Skeletal muscle tissue (tissue), 4 donors: ENCODE measurements around the gene USH1C. TPM values are rescaled to one million over a fixed set of nuclear protein-coding genes. Genes with fewer than 3 reads are reported as not detected.

Experiments
- H3K27ac ChIP-seq: one replicate; pipeline ENCODE4 v1.7.0; 2013; ENCODE audit warnings: mild to moderate bottlenecking, low read depth, low read length, inconsistent platforms
- H3K27me3 ChIP-seq, 3 donors: one replicate each; pipeline ENCODE4 v1.7.0; 2013; ENCODE audit warnings: low read length in 3 of 3; ENCODE audit not compliant: control insufficient read depth in 3 of 3, insufficient read depth in 3 of 3
- H3K36me3 ChIP-seq, 3 donors: one replicate each; pipeline ENCODE4 v1.7.0; 2013; ENCODE audit warnings: low read length in 3 of 3; ENCODE audit not compliant: control insufficient read depth in 3 of 3, insufficient read depth in 3 of 3
- H3K4me1 ChIP-seq, 3 donors: one replicate each; pipeline ENCODE4 v1.7.0; 2013; ENCODE audit warnings: low read length in 3 of 3, mild to moderate bottlenecking in 3 of 3; ENCODE audit not compliant: control insufficient read depth in 3 of 3, insufficient read depth in 3 of 3
- H3K4me3 ChIP-seq, 3 donors: one replicate each; pipeline ENCODE4 v1.7.0; 2013; ENCODE audit warnings: low read length in 3 of 3
- H3K9ac ChIP-seq, 3 donors: one replicate each; pipeline ENCODE4 v1.7.0; 2013; ENCODE audit warnings: low read length in 3 of 3, mild to moderate bottlenecking in 3 of 3, moderate library complexity in 2 of 3, low read depth in 1 of 3
- H3K9me3 ChIP-seq, 3 donors: one replicate each; pipeline ENCODE4 v1.7.0; 2013; ENCODE audit warnings: low read length in 3 of 3; ENCODE audit not compliant: control insufficient read depth in 3 of 3
- total RNA-seq: library from RNA; depleted of rRNA; stranded (reverse); fragments of >200 nt; gene quantifications from one replicate; pipeline ENCODE4 v1.2.3, GENCODE V29; 2014
- donor health status: Osteomylitis.

The USH1C gene
- total RNA-seq, 1 donor from 2014 or later, result not detected

DNA sequence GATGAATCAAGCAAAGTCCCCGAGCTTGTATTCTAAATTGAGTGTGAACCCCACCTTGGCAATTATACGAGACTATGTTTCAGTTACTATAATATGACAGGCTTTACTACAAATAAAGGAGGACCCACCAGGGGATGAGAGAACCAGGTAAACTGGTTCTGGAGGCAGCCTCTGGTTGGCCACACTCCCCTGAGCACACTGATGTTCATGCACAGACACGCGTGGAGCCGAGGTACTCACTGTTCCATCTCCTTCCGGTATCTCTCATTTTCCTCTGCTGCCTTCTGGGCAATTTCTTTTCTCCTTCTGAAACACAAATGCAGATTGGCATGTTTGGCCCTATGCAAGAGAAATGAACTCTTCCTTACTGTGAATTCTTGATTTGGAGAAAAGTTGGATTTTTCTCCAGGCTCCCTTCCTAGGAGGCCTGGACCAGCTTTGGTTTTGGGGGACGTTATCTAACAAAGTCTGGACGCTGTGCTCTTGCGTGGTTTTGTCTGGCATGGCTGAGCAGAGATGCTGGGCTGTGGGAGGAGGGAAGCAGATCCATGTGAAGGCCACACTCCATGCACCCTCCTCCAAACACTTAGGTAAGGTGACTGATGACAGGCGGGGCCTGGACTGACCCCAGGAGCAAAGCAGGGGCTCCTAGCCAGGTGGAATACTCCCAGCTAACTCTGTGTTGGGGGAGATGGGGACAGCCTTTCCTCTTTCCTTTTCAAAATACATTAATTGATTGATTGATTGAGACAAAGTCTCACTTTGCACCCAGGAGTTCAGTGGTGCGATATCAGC, 22.9 kb downstream of the USH1C start:
- no peaks in the 10 kb centered on the region for H3K36me3 ChIP-seq
- peaks cover 0 to 7% (median 5%) of the 10 kb centered on the region in 3 donors for H3K27me3 ChIP-seq
- H3K4me3 ChIP-seq, result no peak overlapping the region
- H3K4me1 ChIP-seq, result no peaks in the 10 kb centered on the region
- H3K27ac ChIP-seq, result no peak overlapping the region
- no peak overlapping the region for H3K9ac ChIP-seq
- H3K9me3 ChIP-seq, result no peaks in the 10 kb centered on the region

DNA sequence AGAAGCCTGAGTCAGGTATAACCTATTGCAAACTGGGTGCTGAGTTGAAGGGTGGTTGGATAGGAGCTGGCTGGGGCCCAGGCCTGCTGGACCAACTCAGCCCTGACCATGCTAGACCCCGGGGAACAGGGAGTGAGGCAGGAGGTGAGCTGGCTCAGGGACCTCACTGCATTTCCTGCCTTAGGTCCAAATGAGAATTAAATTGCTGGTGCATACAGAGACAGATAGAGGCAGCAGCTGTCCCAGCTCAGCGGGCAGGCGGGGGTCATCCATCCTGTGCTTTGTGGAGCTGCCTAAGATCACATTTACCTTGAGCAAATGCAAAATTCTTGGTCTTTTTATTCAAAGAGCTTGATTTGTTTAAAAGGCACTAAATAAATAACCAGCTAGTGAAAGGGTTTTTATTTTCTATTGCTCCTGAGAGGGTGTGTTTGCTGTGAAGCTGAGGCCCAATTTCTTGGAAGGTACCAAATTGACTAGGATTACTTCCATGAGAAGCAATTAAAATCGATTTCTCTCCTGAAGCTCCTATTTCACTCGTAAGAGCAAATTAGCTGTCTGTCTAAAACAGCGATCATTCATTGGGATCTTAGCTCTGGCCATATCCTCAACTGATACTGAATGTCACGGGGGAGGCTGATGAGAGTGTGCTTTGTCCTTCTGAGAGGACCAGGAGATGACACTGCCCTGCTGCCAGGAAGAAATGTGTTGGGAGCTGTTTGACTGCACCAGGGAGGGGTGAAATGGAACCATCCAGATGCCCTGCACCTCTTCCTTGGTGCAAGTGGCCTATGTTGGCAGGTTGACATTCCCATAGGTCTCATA, 24.9 kb downstream of the USH1C start:
- Histone ChIP-seq H3K4me3 (no peak overlapping the region), H3K36me3 (no peaks in the 10 kb centered on the region), H3K27ac (no peak overlapping the region), H3K27me3 (peaks cover 0 to 7% (median 5%) of the 10 kb centered on the region in 3 donors), H3K9ac (no peak overlapping the region), H3K9me3 (no peaks in the 10 kb centered on the region), H3K4me1 (no peaks in the 10 kb centered on the region)

DNA sequence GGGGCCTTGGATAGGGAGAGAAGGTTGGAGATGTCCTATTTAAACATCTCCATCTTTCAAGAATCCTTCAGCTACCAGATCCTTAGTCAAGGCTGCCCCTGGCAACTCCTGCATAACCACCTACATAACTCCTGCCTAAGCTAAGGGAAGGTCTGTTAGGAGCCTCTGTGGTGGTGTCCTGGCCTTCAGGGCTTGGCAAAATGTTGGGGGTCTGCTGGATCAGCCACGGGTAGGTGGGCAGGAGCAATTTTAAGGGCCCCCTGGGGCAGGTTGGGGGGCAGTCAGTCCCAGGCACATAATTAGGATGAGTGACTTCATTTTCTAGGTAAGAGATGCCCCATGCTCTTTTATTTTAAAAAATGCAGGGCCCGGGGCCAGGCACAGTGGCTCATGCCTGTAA, 25.9 kb downstream of the USH1C start:
- peaks cover 0 to 7% (median 5%) of the 10 kb centered on the region in 3 donors for H3K27me3 ChIP-seq
- no peaks in the 10 kb centered on the region for H3K4me1 ChIP-seq

DNA sequence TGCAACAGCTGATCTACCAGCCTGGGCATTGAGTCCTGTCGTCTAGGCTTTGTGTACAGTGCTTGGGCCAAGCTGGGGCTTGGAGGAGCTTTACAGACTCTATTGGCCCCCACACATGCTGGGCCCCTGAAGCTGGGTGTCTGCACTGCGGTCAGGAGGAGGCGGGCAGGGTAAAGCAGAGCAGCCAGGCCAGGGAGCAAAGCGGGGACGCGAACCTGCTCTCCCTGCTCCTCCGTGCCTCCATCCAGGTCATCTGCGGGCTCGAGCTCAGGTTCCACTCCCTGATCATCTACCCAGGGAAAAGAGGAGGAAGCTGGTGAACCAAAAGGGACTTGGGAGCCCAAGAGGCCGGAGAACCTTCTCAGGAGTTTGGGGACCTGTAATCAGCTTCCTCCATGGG, 27.0 kb downstream of the USH1C start:
- no peak overlapping the region for H3K4me3 ChIP-seq
- no peaks in the 10 kb centered on the region for H3K4me1 ChIP-seq
- H3K27me3 ChIP-seq, result peaks cover 0 to 9% (median 5%) of the 10 kb centered on the region in 3 donors
- H3K9ac ChIP-seq, result no peak overlapping the region
- H3K9me3 ChIP-seq, result no peaks in the 10 kb centered on the region
- H3K36me3 ChIP-seq, result no peaks in the 10 kb centered on the region
- no peak overlapping the region for H3K27ac ChIP-seq

More for the DNA sequence above, 25.9 kb downstream of the USH1C start:
- Histone ChIP-seq H3K27ac (no peak overlapping the region), H3K4me3 (no peak overlapping the region), H3K9me3 (no peaks in the 10 kb centered on the region), H3K9ac (no peak overlapping the region), H3K36me3 (no peaks in the 10 kb centered on the region)

DNA sequence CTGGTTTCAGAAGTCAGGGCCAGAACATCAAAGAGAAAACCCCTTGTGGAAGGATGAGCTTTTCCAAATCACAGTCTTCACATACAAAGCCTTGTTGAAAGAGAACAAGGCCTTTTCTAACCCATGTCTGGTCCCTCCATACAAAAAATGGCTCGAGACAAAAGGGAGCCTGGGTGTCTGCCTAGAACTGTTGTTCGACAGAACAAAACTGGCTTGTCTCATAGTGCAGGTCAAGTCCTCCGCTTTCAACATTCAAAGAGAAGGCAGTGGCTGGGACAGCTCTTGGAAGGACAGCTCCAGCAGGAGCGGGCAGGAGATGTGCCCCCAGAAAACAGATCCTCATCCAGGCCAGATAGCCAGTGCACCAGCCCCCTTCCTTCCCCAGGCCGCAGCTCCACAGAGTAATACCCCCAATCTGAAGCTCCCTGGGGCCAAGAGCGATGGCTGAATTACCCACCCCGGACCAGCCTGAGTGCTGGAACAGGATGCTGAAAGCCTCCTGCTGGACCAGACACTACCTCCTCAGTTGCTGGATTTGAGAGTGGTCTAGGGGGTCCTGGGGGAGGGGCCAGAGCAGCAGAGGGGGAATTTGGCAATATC, 27.6 kb downstream of the USH1C start:
- H3K27ac ChIP-seq, result no peak overlapping the region
- H3K36me3 ChIP-seq, result no peaks in the 10 kb centered on the region
- peaks cover 0 to 4% (median under 1%) of the 10 kb centered on the region in 3 donors for H3K4me1 ChIP-seq
- peaks cover 0 to 9% (median 5%) of the 10 kb centered on the region in 3 donors for H3K27me3 ChIP-seq
- H3K9me3 ChIP-seq, result no peaks in the 10 kb centered on the region
- H3K9ac ChIP-seq, result no peak overlapping the region
- H3K4me3 ChIP-seq, result no peak overlapping the region

DNA sequence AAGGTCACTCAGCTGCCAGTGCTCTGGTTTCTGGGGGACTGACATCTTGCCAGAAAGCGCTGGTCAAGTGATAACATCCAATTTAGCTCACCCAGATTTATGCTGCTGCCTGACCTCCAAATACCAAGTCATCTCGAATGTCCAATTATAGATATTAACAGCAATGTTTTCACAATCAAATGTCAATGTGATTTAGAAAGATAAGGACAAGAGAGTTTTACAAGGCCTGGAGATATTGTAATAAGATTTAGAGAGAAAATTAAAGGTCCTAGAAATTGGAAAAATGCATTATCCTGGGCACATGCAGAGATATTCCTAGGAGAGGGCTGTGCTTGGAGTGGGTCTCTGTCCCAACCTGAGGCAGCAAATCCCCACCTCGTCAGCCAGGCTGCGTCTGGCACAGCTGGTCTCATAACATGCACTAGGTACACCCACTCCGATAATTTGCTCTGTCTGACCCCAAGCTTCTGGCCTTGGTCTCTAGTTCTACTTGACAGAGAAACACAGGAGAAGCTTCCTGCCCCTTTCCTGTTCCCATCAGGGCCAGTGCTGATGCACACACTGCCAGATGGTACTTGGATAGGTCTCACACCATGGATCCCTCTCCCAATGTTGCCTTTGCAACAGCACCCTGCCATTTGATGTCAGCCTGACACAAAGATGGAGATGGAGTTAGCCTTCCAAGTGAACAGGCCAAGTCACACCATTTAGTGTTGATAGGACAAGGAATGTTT, 28.6 kb downstream of the USH1C start:
- Histone ChIP-seq H3K9ac (no peak overlapping the region), H3K4me3 (no peak overlapping the region)

DNA sequence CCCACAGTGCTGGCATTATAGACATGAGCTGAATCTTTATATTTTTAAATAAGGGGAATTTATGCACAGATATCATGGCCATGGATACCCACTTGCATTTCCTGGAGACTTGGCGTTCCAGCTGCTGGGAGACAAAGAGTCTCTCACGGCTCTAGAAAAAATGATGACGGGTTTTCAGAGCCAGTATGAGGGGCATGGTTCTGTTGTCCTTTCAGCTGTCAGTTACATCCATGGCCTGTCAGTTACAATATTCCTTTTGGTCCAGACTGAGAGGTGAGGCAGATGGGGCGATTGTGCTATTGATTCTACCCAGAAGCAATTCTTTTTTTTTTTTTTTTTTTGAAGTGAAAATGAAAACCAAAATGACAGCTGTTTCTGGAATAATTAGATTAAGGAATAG, 29.7 kb downstream of the USH1C start:
- Histone ChIP-seq H3K4me3 (no peak overlapping the region), H3K27ac (no peak overlapping the region), H3K9me3 (no peaks in the 10 kb centered on the region), H3K36me3 (no peaks in the 10 kb centered on the region), H3K27me3 (peaks cover 0 to 9% (median 0%) of the 10 kb centered on the region in 3 donors), H3K9ac (no peak overlapping the region), H3K4me1 (peaks cover 0 to 4% (median 3%) of the 10 kb centered on the region in 3 donors)

More for the DNA sequence above, 28.6 kb downstream of the USH1C start:
- Histone ChIP-seq H3K36me3 (no peaks in the 10 kb centered on the region), H3K27me3 (peaks cover 0 to 9% (median 4%) of the 10 kb centered on the region in 3 donors), H3K27ac (no peak overlapping the region), H3K4me1 (peaks cover 0 to 4% (median 3%) of the 10 kb centered on the region in 3 donors), H3K9me3 (no peaks in the 10 kb centered on the region)

DNA sequence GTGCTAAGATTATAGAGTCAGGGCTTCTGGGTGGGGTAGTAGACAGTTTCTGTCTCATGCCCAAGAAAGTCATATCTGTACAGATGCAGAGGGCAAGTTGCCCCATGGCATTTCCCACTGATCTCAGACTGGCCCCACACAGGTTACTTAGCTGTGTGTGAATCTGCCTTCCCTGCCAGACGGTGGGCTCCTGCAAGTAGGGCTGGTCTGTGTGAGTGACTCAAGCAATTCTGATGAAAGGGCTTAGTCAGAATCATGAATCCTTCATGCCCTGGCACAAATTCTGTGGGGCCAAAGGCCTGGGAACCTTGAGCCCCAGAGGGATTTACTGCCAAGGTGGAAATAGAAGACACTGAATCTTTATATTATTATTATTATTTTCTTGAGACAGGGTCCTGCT, 30.4 kb downstream of the USH1C start:
- Histone ChIP-seq H3K9me3 (no peaks in the 10 kb centered on the region), H3K27ac (no peak overlapping the region), H3K4me1 (peaks cover 4% of the 10 kb centered on the region in 3 donors), H3K27me3 (peaks cover 0 to 9% (median 0%) of the 10 kb centered on the region in 3 donors), H3K4me3 (no peak overlapping the region), H3K36me3 (no peaks in the 10 kb centered on the region), H3K9ac (no peak overlapping the region)

DNA sequence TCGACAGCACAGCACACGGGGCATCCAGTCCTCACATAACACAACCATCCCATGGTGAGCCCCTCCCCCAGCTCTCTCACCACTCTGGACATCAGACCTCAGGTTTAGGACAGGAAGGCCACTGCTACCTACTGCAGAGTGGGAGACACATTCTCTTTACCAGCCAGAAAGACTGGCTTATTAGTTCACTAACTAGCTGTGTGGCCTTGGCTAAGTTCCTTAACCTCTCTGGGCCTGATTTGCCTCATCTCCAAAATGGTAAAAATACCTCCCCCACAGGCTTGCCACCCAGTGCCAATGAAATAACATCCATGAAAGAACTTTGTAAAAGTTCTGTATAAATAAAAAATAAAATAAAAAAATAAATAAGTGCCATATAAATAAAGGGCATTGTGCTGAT, 32.1 kb downstream of the USH1C start:
- no peak overlapping the region for H3K27ac ChIP-seq
- no peak overlapping the region for H3K9ac ChIP-seq
- H3K36me3 ChIP-seq, result no peaks in the 10 kb centered on the region
- H3K4me1 ChIP-seq, result peaks cover 8 to 20% (median 16%) of the 10 kb centered on the region in 3 donors
- peaks cover 0 to 6% (median 0%) of the 10 kb centered on the region in 3 donors for H3K27me3 ChIP-seq
- no peak overlapping the region for H3K4me3 ChIP-seq
- no peaks in the 10 kb centered on the region for H3K9me3 ChIP-seq
